Sigmoid colon (tissue), 3 donors: Measurements from ENCODE around the gene ARHGEF7.

Experiments
- POLR2A ChIP-seq, 2 donors: fragments of 450-650 bp; IDR thresholded peaks; one replicate each; pipeline ENCODE4 v1.6.1; 2016; ENCODE audit warnings: antibody characterized with exemption in 2 of 2, mild to moderate bottlenecking in 2 of 2, moderate library complexity in 2 of 2
- TF ChIP-seq, protein P1 (sequence below), 4 experiments: fragments of 450-650 bp in 3 of 4; fragments of 200-600 bp in 1 of 4; IDR thresholded peaks; one replicate each; pipeline ENCODE4 v1.5.1; 2016 to 2019; ENCODE audit warnings: antibody characterized with exemption in 4 of 4, mild to moderate bottlenecking in 3 of 4, moderate library complexity in 2 of 4

DNA sequence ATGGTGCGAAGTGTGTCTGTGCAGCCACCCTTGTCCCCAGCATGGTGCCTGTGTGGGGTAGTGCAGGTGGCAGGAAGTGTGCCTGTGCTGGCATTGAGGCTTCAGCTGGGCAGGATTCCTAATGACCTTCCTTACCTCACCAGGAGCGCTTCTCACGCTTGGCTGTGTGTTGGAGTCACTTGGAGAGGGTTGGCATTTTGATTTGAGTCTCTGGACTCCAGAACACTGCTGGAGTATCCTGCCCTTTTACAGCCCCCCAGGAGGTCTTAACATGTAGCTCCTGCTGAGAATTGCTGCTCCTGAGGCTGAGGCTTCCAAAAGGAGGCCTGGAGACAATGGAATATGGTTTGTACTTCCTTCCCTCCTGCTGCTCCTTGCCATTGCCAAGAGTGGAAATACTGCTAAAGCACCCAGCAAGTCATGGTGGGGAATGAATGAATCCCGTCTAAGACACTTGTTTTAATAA lies 87.1 kb downstream of the ARHGEF7 start:
- TF ChIP-seq, protein P1, sequence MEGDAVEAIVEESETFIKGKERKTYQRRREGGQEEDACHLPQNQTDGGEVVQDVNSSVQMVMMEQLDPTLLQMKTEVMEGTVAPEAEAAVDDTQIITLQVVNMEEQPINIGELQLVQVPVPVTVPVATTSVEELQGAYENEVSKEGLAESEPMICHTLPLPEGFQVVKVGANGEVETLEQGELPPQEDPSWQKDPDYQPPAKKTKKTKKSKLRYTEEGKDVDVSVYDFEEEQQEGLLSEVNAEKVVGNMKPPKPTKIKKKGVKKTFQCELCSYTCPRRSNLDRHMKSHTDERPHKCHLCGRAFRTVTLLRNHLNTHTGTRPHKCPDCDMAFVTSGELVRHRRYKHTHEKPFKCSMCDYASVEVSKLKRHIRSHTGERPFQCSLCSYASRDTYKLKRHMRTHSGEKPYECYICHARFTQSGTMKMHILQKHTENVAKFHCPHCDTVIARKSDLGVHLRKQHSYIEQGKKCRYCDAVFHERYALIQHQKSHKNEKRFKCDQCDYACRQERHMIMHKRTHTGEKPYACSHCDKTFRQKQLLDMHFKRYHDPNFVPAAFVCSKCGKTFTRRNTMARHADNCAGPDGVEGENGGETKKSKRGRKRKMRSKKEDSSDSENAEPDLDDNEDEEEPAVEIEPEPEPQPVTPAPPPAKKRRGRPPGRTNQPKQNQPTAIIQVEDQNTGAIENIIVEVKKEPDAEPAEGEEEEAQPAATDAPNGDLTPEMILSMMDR (IDR thresholded peaks at IDR 0.05), result no peak
- no peak for TF ChIP-seq POLR2A (IDR thresholded peaks at IDR 0.05)
